GM04504 (cell line): ENCODE results near the gene FAM43B.
A peak's percentile ranks its signal among the peaks of the same experiment; 100 is the strongest.

ENCODE experiments used
- DNase-seq: peaks from one replicate; pipeline ENCODE4 v3.0.0-alpha.2; 2012; ENCODE audit warnings: low read depth

FAM43B gene

GRCh38 chr1:20551161-20551560 is 1.2 kb upstream of the FAM43B start:
- no peak for DNase-seq

GRCh38 chr1:20552728-20553445 is 514 bp downstream of the FAM43B start:
- no peak for DNase-seq

GRCh38 chr1:20555025-20555757 is 2.8 kb downstream of the FAM43B start:
- no peak for DNase-seq

- no peak for DNase-seq
Observed at GRCh38 chr1:20555758-20556120, 3.4 kb downstream of the FAM43B start.

- no peak for DNase-seq
Observed at GRCh38 chr1:20558191-20558590, 5.8 kb downstream of the FAM43B start.

- no peak for DNase-seq
Observed at GRCh38 chr1:20560966-20561365, 8.6 kb downstream of the FAM43B start.

- DNase-seq, result no peak
Observed at GRCh38 chr1:20565234-20565633, 12.9 kb downstream of the FAM43B start.

GRCh38 chr1:20569523-20570098 is 17.2 kb downstream of the FAM43B start:
- no peak for DNase-seq

GRCh38 chr1:20571427-20571826 is 19.1 kb downstream of the FAM43B start:
- no peak for DNase-seq

- DNase-seq, result no peak
Observed at GRCh38 chr1:20573987-20574386, 21.6 kb downstream of the FAM43B start.

- peak; percentile 53 for DNase-seq
Observed at GRCh38 chr1:20574686-20575540, 22.5 kb downstream of the FAM43B start.

- no peak for DNase-seq
Observed at GRCh38 chr1:20575541-20576336, 23.4 kb downstream of the FAM43B start.

- DNase-seq, result no peak
Observed at GRCh38 chr1:20578062-20578461, 25.7 kb downstream of the FAM43B start.

GRCh38 chr1:20578721-20579395 is 26.5 kb downstream of the FAM43B start:
- no peak for DNase-seq

- DNase-seq, result no peak
Observed at GRCh38 chr1:20584890-20585289, 32.5 kb downstream of the FAM43B start.

GRCh38 chr1:20586953-20587660 is 34.7 kb downstream of the FAM43B start:
- DNase-seq, result no peak

- DNase-seq, result peak; percentile 32
Observed at GRCh38 chr1:20587661-20588053, 35.3 kb downstream of the FAM43B start.

- no peak for DNase-seq
Observed at GRCh38 chr1:20588634-20589225, 36.4 kb downstream of the FAM43B start, which contains the start of gene CDA. CDA (plus strand) TSS chr1:20589097; CDS start chr1:20589130, 33 bp downstream.

- peak; percentile 35 for DNase-seq
Observed at GRCh38 chr1:20589331-20590278, 37.2 kb downstream of the FAM43B start.
